Thoracic aorta endothelial cell (primary cell): Measurements from ENCODE around the gene PTK7. TPM values are rescaled to one million over a fixed set of nuclear protein-coding genes. Genes with fewer than 3 reads are reported as not detected.

ENCODE experiments used
- total RNA-seq: library from RNA; depleted of rRNA; stranded (reverse); fragments of >200 nt; gene quantifications from 2 replicates; pipeline ENCODE4 v1.2.3, GENCODE V29; 2012

The PTK7 gene
- 2.7 and 2.8 TPM in 2 replicates for total RNA-seq

DNA sequence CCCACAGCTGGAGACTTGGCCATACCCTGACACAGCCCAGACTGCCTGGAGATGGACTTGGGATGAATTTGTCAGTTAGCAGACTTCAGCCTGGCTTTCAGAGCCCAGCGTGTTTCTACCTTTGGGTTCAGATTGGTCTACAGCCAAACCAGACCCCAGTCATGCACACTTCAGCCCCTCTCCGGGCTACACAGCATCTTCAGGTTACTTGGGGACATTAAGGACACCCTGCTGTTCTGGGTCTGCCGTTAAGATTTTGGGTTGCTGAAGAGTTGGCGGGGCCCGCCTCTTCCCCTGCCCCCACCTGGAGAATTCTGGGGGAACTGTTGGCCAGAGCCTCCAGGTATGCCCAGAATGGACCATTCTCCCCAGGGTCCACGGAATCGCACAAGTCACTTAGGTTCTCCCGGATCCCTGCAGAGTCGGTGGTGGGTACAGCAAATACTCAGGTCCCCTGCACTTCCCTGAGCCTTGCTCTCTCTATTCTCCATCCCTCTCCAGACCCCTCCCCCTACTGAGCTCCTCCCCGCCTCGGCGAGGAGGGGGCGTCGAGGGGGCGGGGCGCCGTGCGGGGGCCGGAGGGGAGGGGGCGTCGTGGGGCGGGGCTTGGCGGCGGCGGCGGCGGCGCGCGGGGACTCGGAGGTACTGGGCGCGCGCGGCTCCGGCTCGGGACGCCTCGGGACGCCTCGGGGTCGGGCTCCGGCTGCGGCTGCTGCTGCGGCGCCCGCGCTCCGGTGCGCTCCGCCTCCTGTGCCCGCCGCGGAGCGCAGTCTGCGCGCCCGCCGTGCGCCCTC lies at the start of gene PTK7:
Gene PTK7 (plus strand): TSS at position 645 of the 794 bp plus-strand sequence. CDS start 175 bp downstream, outside the sequence.

DNA sequence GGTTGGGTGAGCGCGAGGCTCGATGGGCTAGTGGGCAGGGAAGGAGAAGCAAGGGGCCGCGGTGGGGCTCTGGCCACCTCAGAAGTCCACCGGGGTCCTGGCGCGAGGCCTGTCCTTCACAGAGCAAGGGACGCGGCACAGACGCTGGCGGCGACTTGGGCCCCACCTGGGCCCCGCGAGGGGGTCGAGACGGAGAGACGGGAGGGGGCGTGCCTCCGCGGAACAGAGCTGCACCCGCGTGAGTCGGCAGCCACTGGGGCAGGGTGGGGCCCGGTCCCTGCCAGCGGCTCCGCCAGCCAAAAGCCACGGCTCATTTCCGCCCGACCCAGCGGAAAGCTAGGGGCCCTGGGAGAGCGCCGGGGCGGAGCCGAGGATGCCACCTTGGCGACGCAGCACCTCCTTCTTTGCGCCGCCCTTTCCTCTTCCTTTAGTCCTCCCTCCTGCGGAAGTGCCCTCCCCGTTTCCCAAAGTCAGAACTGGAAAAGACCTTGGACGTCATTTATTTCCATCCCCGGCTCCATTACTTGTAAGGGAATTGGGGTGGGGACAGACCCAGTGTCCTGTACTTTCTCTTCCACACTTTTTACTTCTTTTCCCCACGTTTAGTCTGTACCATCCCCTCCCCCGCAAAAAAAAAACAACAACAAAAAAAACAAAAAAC lies 22.4 kb upstream of the PTK7 start, which contains the start of gene CUL7:
Gene CUL7 (minus strand): TSS at position 307 of the 661 bp plus-strand sequence. CDS start 1,063 bp downstream, outside the sequence.

DNA sequence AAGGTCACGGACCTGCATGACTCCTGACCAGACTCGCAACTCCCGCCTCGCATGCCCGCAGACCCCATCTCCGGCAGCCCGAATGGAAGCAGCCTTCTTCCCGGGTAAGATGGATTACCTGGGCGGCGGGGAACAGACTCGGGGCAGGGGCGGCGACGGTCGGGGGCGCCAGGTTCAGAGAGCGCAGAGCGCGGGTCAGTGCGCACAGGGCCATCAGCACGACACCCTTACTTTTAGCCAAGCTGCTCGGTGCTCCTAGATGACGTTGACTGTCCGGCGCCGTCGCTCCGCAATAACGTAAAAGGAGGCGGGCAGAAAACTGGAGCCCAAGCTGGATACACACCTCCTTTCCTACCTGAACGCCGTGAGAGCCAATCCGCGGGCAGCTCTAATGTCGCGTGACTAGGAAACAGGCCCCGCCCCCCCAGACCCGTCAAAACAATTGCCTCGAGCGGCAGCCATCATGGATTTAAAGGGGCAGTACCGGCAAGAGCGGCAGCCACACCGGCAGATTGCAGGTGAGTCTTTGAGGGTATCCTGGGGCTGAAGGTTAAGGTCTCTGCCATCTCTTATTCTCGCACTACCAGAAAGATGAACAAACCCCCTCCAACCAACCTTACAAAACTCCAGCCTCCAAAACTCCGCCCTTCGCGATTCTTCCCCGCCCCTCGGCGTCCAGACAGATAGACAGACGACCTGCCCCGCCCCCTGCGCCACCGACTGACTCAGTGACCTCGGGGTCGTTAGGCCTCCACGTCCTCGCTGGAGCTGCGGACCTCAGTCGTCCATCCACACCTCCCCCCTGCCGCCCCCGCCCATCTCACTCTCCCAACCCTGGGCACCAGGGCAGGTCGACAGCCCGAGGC lies 16.7 kb upstream of the PTK7 start, which contains the start of the genes KLC4 and MRPL2:
Gene KLC4 (plus strand): TSS at position 464 of the 866 bp plus-strand sequence. CDS start 1,705 bp downstream, outside the sequence.
Gene MRPL2 (minus strand): TSS at position 267 of the 866 bp plus-strand sequence. CDS start 53 bp downstream, at position 214.

DNA sequence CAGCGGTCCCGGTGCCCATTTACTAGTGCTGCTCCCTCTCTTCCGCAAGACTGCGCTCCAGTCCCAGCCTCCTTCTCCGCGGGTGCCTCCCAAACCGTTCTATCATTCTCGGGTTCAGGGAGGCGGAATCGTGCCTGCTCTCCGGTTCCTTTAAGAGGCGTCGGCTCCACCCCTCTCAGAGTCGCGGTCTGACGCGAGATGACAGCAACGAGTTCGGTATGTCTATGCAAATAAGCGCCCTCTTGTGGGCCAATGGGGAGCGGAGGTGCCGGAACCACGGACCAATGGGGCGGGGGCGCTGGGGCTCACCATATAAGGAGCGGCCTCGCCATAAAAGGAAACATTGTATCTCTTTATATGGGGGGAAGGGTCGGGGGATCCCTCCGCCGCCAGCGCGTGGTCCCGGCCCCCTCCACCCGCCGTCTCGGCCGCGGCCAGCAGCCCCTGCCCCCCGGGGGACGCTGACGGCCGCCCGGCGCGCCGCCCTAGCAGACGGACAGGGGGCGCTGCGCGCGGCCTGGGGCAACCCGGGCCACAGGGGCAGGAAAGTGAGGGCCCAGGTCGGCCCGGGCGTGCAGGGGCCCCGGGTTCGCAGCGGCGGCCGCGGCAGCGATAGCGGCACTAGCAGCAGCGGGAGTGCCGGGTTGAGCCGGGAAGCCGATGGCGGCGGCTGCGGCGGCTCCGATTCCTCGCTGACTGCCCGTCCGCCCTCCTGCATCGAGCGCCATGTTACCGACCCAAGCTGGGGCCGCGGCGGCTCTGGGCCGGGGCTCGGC lies 95.0 kb downstream of the PTK7 start, which contains the start of gene SRF:
Gene SRF (plus strand): TSS at position 339 of the 776 bp plus-strand sequence. CDS start 388 bp downstream, at position 727.

DNA sequence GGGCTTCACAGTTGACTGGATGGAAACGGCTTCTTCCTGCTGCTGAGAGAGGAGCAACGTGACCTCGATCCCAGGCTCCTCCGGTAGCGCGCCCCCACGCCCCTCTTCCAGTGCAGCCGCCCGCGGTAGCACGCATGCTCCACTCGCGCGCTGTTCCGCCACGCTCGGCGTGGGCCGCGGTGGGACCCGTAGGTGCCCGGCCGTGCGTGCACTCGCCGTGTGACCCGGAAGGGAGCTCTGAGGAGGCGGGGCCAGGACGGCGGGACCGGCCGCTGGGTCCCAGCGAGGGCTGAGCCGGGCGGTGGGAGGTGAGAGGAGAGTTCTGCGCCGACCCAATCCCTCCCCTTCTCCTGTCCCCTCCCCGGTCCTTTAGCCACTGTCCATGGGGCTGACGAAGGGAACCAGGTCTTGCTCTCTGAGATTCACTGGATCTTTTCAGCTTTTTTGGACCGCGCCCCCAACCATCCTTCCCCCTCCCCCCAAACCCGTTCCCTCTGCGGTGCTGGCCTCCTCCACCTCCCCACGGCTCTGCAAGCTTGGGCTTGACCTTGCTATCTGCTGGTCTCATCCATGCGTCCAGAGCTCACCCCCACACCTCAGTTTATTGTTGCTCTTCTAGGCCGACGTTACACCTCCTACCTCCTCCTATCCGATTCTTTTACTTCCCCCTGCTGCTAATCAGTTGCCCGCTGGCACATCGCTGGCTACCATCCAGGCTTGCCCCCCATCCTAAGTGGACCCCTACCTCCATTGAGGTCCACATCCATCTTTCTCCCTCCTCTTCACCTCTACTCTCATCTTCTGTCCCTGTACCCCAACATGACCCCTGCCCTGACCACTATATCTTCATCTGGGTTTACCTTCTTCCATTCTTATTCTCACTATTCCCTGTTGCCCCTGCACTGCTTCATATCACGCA lies 106.1 kb downstream of the PTK7 start, which contains the start of gene CUL9:
Gene CUL9 (plus strand): TSS at position 255 of the 919 bp plus-strand sequence. CDS start 2,115 bp downstream, outside the sequence.

Other genes with a start within 250 kb of the PTK7 start
- 204 and 227 TPM in 2 replicates for gene RPL7L1, start 196.7 kb upstream of the PTK7 start, total RNA-seq
- gene PTCRA, start 160.3 kb upstream of the PTK7 start, total RNA-seq, result not detected in 2 replicates
- 25.4 and 28.1 TPM in 2 replicates for gene CNPY3, start 146.8 kb upstream of the PTK7 start, total RNA-seq
- 0.13 TPM in 1 of 2 replicates, not detected in the other for gene GNMT, start 115.6 kb upstream of the PTK7 start, total RNA-seq
- 17.4 and 25.7 TPM in 2 replicates for gene PEX6, start 97.1 kb upstream of the PTK7 start, total RNA-seq
- 60.4 and 63.3 TPM in 2 replicates for gene PPP2R5D, start 91.7 kb upstream of the PTK7 start, total RNA-seq
- 43.7 and 50.7 TPM in 2 replicates for gene MEA1, start 62.4 kb upstream of the PTK7 start, total RNA-seq
- gene KLHDC3, start 62.1 kb upstream of the PTK7 start, total RNA-seq, result 85.1 and 93.1 TPM in 2 replicates
- 104 and 118 TPM in 2 replicates for gene RRP36, start 54.7 kb upstream of the PTK7 start, total RNA-seq
- 22.8 and 23.7 TPM in 2 replicates for gene CUL7, start 22.5 kb upstream of the PTK7 start, total RNA-seq
- 24.6 and 25.9 TPM in 2 replicates for gene MRPL2, start 16.9 kb upstream of the PTK7 start, total RNA-seq
- 11.2 and 11.8 TPM in 2 replicates for gene KLC4, start 16.7 kb upstream of the PTK7 start, total RNA-seq
- gene SRF, start 95.0 kb downstream of the PTK7 start, total RNA-seq, result 22.5 and 28.9 TPM in 2 replicates
- gene CUL9, start 105.9 kb downstream of the PTK7 start, total RNA-seq, result 23.3 and 26.6 TPM in 2 replicates
- gene DNPH1, start 153.2 kb downstream of the PTK7 start, total RNA-seq, result 30.5 and 51.6 TPM in 2 replicates
- gene TTBK1, start 167.2 kb downstream of the PTK7 start, total RNA-seq, result under 0.01 and 0.14 TPM in 2 replicates
- gene SLC22A7, start 221.9 kb downstream of the PTK7 start, total RNA-seq, result not detected in 2 replicates
- not detected in 2 replicates for gene CRIP3, start 232.5 kb downstream of the PTK7 start, total RNA-seq